Stimulated activated CD4-positive, alpha-beta T cell treated with anti-CD3 and anti-CD28 coated beads, Interleukin-15, amount 100 ng/mL, for 1 hour (primary cell): ENCODE measurements around the gene BTBD18.
A peak's percentile ranks its signal among the peaks of the same experiment; 100 is the strongest.

Experiments
- DNase-seq, 2 donors: peaks; one replicate each; pipeline ENCODE4 v3.0.0-alpha.2; 2020; ENCODE audit warnings: low read depth in 1 of 2, low spot score in 1 of 2

The BTBD18 gene

DNA sequence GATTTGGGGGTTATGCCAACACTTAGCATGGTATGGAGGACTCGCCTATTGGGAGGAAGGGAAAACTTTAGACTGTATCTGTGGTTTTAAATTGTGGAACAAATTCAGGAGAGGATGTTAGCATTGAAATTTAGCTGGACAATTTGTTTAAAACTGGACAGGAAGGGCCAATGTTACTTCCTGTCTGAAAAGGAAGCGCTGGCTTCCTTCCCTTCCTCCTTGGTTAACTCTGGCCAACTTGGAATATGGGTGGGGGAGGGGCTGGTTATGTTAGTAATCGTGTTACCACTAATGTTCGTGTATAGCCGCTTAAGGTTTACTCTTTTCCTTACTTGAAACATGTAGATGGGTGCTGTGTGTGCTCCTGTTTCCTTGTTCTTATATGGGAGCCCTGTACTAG lies 23.9 kb upstream of the BTBD18 start:
- no peak for DNase-seq

DNA sequence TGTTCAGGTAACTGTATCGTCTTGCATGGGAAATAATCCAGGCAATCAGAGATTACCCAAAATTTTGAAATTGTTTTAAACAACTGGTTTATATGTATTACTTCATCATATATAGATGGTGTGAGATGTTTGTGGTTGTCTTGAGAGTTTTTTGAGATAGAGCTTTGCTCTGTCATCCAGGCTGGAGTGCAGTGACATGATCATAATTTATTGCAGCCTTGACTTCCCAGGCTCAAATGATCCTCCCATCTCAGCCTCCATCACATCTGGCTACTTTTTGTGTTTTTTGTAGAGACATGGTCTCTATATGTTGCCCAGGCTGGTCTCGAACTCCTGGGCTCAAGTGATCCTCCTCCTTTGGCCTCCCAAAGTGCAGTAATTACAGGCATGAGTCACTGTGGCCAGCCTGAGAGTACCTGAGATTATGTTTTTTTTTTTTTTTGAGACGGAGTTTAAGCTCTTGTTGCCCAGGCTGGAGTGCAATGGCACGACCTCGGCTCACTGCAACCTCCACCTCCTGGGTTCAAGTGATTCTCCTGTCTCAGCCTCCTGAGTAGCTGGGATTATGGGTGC lies 21.5 kb upstream of the BTBD18 start:
- DNase-seq: no peak

DNA sequence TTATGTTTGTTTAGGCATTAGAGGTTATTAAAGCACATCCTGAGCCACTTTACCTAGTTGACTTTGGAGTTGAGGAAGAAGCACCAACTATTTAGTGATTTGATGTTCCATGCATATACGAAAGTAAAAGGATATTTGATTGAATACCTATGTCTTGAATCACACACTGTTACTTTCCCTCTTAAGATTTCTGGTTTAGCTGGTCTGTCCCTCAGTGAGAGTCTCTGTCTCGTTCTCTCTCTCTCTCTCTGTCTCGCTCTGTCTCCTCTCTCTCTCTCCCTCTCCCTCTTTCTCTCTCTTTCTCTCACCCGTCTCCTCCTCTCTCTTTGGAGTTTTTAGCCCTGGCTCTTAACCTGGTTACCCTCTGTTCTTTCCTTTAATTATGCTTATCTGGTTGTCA lies 20.9 kb upstream of the BTBD18 start:
- no peak for DNase-seq

GRCh38 chr11:57771365-57771764 lies 19.7 kb upstream of the BTBD18 start:
- no peak for DNase-seq

- no peak for DNase-seq
Observed at GRCh38 chr11:57770793-57771192, 19.2 kb upstream of the BTBD18 start.

GRCh38 chr11:57764972-57765371 lies 13.4 kb upstream of the BTBD18 start:
- DNase-seq: no peak

DNA sequence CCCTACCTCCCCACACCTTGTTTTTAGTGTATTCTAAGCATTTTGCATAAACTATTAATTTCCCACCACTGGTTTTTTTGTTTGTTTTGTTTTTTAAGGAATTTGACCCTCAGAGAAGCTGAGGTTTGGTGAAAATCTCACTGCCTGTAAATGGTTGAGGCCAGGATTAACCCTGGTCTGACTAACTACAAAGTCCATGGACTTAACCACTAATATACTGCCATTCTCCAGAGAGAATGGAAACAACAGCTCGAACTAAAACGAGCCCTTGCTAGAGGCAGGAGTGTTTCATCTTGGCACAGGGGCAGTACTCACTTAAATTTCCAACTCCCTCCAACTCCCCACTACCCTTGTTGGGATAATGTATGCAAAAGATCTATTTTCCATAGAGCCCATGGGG lies 12.9 kb upstream of the BTBD18 start:
- DNase-seq: no peak

- no peak for DNase-seq
Observed at GRCh38 chr11:57764021-57764420, 12.4 kb upstream of the BTBD18 start.

DNA sequence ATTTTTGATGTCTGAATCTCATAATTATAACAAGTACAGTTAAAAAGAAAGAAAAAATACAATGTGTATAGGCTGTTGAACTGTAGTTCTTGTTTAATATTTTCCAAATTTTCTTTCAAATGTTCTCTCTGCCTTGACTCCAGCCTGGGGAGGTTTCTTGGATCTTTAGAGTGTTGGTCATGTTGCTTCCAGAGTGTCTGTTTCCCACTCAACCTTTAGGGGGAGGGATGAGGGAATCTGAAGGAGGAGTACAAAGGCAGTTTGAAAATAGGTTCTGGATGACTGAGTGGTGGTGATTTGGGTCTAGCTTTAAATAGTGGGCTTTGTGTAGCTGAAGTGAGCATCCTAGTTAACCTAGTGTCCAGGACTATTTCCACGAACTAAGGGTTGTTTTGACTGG lies 11.9 kb upstream of the BTBD18 start:
- no peak for DNase-seq

DNA sequence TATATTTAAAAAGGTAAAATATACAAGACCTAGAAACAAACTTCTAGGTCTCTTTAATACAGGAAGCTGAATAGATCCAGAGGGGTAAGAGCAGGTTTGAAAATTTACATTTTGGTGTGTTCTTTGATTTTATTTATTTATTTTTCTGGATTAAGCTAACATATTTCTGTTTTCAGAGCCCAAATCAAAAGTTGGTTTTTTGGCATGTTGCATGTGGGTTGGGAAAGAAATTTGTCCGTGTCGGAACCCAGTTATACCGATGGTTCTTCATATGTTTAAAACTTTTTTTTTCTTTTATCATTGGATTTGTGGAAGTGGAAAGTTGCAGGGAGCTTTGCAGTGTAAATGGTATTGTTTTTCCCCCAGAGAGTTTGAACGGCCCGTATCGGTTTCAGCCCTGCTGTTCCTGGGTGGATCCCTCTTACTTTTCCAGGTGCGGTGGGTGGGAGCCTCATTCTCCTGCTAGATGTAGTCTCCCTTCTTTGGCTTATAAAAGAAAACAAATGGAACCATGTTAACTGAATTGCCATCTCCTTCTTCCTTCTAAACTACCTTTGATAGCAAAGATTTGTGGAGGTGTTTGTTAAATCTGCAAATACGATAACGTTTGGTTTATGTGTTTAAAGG lies 10.7 kb upstream of the BTBD18 start:
- DNase-seq: no peak

DNA sequence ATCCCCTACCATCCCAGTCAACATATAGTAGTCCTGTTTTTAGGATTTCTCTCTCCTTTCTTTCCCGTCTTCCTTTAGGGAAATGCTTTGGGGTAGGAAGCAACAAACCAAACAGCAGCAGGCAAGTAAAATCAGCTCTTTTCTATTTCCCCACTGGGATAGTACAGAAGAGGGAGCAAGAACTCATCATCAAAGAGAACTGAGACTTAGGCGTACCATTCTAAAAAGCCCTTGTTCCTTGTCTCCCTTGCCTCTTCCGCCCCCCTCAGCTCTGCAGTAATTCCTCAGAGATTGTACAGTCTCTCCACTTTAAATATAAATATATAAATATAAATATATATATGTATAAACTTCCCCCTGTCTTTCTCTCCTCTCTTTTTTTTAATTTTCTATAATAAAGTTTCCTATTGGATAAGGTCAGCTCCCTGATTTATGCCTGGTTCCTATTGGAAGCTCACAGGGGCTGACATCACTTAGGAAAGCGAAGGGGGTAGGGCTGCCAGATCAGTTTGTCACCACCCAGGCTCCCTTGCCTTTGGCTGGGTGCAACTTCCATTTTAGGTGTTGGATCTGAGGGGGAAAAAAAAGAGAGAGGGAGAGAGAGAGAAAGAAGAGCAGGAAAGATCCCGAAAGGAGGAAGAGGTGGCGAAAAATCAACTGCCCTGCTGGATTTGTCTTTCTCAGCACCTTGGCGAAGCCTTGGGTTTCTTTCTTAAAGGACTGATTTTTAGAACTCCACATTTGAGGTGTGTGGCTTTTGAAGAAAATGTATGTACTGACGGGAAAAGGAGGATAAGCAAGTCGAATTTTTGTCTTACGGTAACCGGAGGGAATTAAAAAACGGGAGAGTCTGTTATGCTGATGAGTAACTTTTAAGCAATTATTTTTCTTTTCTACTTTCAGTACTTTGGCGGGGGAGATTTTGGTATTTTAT lies 9.9 kb upstream of the BTBD18 start, which contains the start of gene CTNND1:
Gene CTNND1 (plus strand): TSS at position 502 of the 934 bp plus-strand sequence. CDS start 29,677 bp downstream, outside the sequence.
- DNase-seq: no peak

GRCh38 chr11:57758174-57758573 lies 6.6 kb upstream of the BTBD18 start:
- DNase-seq: no peak

DNA sequence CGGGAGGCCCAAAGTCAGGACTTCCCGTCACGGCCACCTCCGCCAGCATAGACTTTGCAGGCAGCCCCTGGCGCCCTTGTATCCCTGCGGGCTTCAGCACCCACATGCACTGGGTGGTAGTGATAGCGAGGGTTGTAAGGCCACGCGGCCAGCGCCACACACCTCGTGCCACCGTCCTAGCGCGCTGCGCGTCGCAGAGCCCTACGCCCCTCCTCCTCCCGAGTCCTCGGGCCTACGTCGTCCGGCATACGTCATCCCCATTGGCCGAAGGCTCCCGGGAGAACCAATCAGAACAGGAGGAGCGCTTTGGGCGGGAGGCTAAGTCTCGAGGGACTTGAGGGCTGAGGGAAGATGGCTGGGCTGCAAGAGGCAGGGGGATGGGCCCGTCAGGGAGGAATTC lies 1.3 kb upstream of the BTBD18 start:
- DNase-seq: no peak

DNA sequence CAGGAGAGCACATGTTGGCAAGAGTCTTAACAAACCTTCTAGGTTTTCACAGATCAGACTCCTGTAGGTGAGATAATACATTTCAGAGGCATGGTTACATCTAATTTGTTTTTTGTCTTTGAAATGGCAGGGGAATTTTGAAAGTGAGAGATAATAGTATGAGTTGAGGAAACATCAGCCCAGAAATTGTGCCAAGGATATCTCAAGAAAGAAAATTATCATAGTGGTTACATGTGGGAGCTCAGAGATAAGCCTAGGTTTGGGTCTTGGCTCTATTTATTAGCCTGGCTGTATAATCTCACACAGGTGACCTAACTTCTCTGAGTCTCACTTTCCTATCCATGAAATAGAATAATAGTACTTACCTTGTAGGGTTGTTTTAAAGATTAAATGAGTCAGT lies 443 bp downstream of the BTBD18 start:
- no peak for DNase-seq

GRCh38 chr11:57746920-57747319 lies 4.7 kb downstream of the BTBD18 start:
- no peak for DNase-seq

DNA sequence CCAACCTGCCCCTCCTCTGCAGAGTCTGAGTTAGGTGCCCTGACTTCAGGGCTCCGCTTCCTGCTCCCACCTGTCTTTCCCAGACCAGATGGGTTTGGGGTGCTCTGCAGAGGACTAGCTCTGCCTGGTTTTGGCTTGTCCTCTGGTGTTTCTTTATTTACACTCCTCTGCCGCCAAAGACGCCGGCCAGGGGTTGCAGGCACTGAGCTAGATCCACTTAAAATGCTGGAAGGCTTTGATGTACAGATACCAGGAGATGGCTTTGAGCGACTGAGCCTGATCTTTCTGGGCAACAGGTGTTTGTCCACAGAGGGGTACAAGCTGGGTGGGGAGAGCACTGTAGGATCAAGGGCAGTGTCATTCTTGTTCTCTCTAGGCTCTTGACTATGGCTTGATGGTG lies 6.4 kb downstream of the BTBD18 start:
- no peak for DNase-seq

- DNase-seq: no peak
Observed at GRCh38 chr11:57744357-57744756, 7.3 kb downstream of the BTBD18 start.

DNA sequence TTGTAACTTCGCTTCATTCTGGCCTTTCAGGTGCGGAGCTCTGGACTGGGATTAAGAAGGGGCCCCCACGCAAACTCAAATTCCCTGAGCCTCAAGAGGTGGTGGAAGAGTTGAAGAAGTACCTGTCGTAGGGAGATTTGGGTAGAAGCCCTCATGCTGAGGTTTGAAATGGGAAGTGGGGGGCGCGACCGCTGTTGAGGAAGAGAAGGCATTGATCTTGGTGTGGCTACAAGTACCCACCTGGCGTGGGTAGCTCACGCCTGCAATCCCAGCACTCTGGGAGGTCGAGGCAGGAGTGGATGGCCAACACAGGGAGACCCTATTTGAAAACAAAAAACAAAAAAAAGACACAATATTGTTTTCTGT lies 9.5 kb downstream of the BTBD18 start:
- no peak for DNase-seq

GRCh38 chr11:57741132-57742086 lies 10.2 kb downstream of the BTBD18 start, which contains the start of gene SELENOH:
TSS of gene SELENOH (plus strand) at chr11:57741491. CDS start at chr11:57741596, 105 bp downstream.
- peak; percentile 80 to 91 for DNase-seq

DNA sequence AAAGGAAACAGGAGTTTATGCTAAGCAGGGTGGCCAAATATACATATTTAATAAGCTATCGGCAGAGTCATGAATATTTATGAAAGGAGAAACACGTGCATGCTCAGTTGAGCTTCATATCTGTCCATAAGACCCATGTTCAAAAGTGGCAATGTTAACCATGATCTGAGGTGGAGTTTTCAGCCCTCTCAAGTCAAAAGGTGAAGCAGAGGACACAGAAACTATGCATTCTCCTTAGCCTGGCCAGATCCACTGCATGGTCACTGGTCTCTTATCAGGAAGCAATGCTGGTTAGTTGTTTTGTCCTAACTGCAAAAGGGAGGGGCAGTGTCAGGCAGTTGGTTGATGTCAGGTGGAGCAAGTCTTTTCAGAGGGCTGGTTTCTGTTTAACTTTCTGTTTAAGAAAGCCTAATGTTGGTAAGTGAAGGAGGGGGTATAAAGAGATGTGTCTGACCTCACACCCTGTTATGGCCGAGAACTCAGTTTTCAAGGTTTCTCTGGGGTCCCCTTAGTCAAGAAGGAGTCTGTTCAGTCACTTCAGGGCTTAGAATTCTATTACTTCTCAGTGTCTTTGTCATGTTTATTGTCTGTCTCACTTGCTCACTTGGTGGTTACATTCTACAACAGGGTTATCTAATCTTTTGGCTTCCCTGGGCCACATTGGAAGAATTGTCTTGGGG lies 15.9 kb downstream of the BTBD18 start:
- no peak for DNase-seq
